ENCODE results near the gene EBF3. TPM values are rescaled to one million over a fixed set of nuclear protein-coding genes. Genes with fewer than 3 reads are reported as not detected.

Gene EBF3
- total RNA-seq, 2 donors from 2014 or later: 0.44 to 2.0 TPM

DNA sequence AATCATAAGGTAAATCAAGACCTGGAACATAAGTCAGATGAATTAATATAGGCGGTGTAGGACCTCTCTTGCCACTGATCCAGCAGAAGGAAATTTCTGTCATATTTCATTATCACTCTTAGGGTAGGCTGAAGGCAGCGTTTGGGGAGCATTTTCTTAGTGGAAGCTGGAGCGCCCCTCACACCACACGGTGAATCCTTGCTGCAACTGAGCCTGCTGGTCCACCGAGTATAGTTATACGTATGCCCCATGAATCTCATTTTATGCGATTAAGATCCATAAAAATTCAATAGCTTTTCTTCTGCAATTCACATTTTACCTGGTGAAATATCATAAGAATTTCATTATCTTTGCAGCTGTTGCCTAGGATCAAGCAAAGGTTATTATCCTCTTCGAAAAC lies 19.6 kb downstream of the EBF3 start:
- H3K27ac Mint-ChIP-seq: no peak overlapping the region
- H3K9me3 ChIP-seq (ENCODE audit: control insufficient read depth, low read length): no peaks in the 10 kb centered on the region
- no peak overlapping the region for H3K4me3 ChIP-seq (ENCODE audit: low read length)
- no peak overlapping the region for H3K9ac ChIP-seq (ENCODE audit: extremely low read depth, low read length, poor library complexity, severe bottlenecking)
- no peaks in the 10 kb centered on the region for H3K36me3 Mint-ChIP-seq (ENCODE audit: low read depth)
- H3K27me3 Mint-ChIP-seq (ENCODE audit: insufficient read depth): peaks cover 8% of the 10 kb centered on the region
- TF ChIP-seq, protein P1, sequence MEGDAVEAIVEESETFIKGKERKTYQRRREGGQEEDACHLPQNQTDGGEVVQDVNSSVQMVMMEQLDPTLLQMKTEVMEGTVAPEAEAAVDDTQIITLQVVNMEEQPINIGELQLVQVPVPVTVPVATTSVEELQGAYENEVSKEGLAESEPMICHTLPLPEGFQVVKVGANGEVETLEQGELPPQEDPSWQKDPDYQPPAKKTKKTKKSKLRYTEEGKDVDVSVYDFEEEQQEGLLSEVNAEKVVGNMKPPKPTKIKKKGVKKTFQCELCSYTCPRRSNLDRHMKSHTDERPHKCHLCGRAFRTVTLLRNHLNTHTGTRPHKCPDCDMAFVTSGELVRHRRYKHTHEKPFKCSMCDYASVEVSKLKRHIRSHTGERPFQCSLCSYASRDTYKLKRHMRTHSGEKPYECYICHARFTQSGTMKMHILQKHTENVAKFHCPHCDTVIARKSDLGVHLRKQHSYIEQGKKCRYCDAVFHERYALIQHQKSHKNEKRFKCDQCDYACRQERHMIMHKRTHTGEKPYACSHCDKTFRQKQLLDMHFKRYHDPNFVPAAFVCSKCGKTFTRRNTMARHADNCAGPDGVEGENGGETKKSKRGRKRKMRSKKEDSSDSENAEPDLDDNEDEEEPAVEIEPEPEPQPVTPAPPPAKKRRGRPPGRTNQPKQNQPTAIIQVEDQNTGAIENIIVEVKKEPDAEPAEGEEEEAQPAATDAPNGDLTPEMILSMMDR (conservative IDR thresholded peaks at IDR 0.05): no peak
- no peaks in the 10 kb centered on the region for H3K36me3 ChIP-seq (ENCODE audit: control insufficient read depth, insufficient read depth, low read length)
- no peak overlapping the region for H3K27ac ChIP-seq (ENCODE audit: low read depth, low read length)
- H3K4me3 Mint-ChIP-seq: no peak overlapping the region
- no peaks in the 10 kb centered on the region for H3K27me3 ChIP-seq (ENCODE audit: control insufficient read depth, insufficient read depth, low read length, poor library complexity, severe bottlenecking)
- H3K4me1 Mint-ChIP-seq: peaks cover 6% of the 10 kb centered on the region
- H3K9me3 Mint-ChIP-seq: no peaks in the 10 kb centered on the region
- WGBS, 2 experiments (ENCODE audit: insufficient coverage in 1 of 2, insufficient read length in 1 of 2): 84 to 89% methylated on average over 7 to 8 of the region's 8 CpGs
- H3K4me1 ChIP-seq (ENCODE audit: control insufficient read depth, insufficient read depth, low read length): no peaks in the 10 kb centered on the region
- no peak for DNase-seq

DNA sequence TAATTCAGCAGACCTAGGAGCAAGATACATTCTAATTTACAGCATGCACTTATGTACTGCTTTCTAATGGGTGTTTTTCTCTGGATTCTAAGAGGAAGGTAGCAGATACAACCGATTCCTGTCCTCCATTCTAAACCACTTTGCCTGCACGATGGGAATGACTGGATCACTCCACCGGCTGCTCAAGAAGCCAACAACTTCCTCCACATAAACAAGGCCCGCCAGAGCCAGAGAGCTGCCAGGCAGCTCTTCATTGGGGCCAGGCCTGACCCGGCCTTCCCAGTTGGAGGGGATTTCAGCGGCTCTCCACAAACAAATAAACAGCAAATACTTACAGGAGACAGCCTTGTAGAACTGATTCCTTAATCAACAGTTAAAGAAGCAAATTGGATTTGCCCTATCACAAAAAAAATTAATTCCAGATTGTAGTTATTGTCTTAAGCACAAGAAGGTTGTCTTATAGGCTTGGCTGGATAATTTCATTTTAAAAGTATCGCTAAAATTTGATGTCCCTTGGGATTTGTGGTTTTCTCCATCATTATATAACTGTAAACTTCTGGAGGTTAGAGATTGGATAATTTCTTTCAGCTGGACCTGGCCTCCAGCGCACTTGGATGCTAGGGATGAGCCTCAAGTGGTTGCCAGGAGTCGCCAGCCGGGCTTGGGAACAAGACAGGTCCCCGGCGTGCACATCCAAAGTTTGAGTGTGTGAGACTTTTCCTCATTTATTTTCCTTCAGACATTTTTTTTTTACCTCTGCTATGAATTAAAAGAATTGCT lies 20.9 kb downstream of the EBF3 start:
- H3K4me3 ChIP-seq (ENCODE audit: low read length): no peak overlapping the region
- H3K36me3 Mint-ChIP-seq (ENCODE audit: low read depth): no peaks in the 10 kb centered on the region
- H3K4me1 Mint-ChIP-seq: peaks cover 4% of the 10 kb centered on the region

DNA sequence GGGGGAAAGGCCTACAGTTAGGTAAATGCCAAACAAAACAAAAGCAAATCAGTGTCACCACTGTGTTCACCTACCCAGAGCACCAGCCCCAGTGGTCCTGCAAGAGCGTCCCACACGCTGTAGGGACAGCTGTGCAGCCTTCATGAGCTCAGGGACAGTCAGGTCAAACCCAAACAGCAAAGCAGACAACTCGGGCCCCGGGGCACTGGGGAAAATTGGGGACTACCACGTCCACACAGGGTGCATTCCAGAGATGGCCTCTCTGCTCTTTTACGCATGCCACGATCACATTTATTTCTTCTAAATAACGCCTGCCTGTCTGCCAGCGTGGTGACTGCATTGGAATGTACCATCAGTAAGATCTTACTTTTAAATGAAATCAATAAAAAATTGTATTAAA lies 21.7 kb downstream of the EBF3 start:
- 93 to 94% methylated on average over 5 to 9 of the region's 9 CpGs for WGBS, 2 experiments (ENCODE audit: insufficient coverage in 1 of 2, insufficient read length in 1 of 2)
- no peak overlapping the region for H3K4me3 Mint-ChIP-seq
- TF ChIP-seq, protein P1 (conservative IDR thresholded peaks at IDR 0.05): no peak
- no peaks in the 10 kb centered on the region for H3K4me1 ChIP-seq (ENCODE audit: control insufficient read depth, insufficient read depth, low read length)
- peaks cover 4% of the 10 kb centered on the region for H3K4me1 Mint-ChIP-seq
- peaks cover 14% of the 10 kb centered on the region for H3K27me3 Mint-ChIP-seq (ENCODE audit: insufficient read depth)
- H3K36me3 ChIP-seq (ENCODE audit: control insufficient read depth, insufficient read depth, low read length): no peaks in the 10 kb centered on the region
- no peaks in the 10 kb centered on the region for H3K27me3 ChIP-seq (ENCODE audit: control insufficient read depth, insufficient read depth, low read length, poor library complexity, severe bottlenecking)
- no peaks in the 10 kb centered on the region for H3K36me3 Mint-ChIP-seq (ENCODE audit: low read depth)
- no peaks in the 10 kb centered on the region for H3K9me3 Mint-ChIP-seq
- H3K9ac ChIP-seq (ENCODE audit: extremely low read depth, low read length, poor library complexity, severe bottlenecking): no peak overlapping the region
- no peak overlapping the region for H3K27ac Mint-ChIP-seq
- H3K4me3 ChIP-seq (ENCODE audit: low read length): no peak overlapping the region
- no peak for DNase-seq
- no peaks in the 10 kb centered on the region for H3K9me3 ChIP-seq (ENCODE audit: control insufficient read depth, low read length)
- no peak overlapping the region for H3K27ac ChIP-seq (ENCODE audit: low read depth, low read length)

More for the DNA sequence above, 20.9 kb downstream of the EBF3 start:
- no peaks in the 10 kb centered on the region for H3K4me1 ChIP-seq (ENCODE audit: control insufficient read depth, insufficient read depth, low read length)
- H3K27me3 ChIP-seq (ENCODE audit: control insufficient read depth, insufficient read depth, low read length, poor library complexity, severe bottlenecking): no peaks in the 10 kb centered on the region
- 70 to 90% methylated on average over 2 to 12 of the region's 12 CpGs for WGBS, 2 experiments (ENCODE audit: insufficient coverage in 1 of 2, insufficient read length in 1 of 2)
- H3K9me3 ChIP-seq (ENCODE audit: control insufficient read depth, low read length): no peaks in the 10 kb centered on the region
- H3K9ac ChIP-seq (ENCODE audit: extremely low read depth, low read length, poor library complexity, severe bottlenecking): no peak overlapping the region
- Mint-ChIP-seq H3K9me3 (no peaks in the 10 kb centered on the region), H3K4me3 (no peak overlapping the region), H3K27me3 (ENCODE audit: insufficient read depth) (peaks cover 11% of the 10 kb centered on the region), H3K27ac (no peak overlapping the region)
- no peak overlapping the region for H3K27ac ChIP-seq (ENCODE audit: low read depth, low read length)
- no peak for DNase-seq
- TF ChIP-seq, protein P1 (conservative IDR thresholded peaks at IDR 0.05): no peak
- H3K36me3 ChIP-seq (ENCODE audit: control insufficient read depth, insufficient read depth, low read length): no peaks in the 10 kb centered on the region
